Activated B cell treated with CpG ODN at 0.5 μM for 24 hours (primary cell): ENCODE data around the gene BBS7. TPM values are rescaled to one million over a fixed set of nuclear protein-coding genes. Genes with fewer than 3 reads are reported as not detected.
A peak's percentile ranks its signal among the peaks of the same experiment; 100 is the strongest.

ENCODE experiments used
- ATAC-seq: fragments of 200-7000 bp; cut with Tn5 transposase; one replicate; pipeline ENCODE4 v1.10.0; 2021; ENCODE audit warnings: low read depth, mild to moderate bottlenecking, moderate library complexity
- CTCF ChIA-PET: fragments of 350-600 bp; sonication (Branson Sonifier 250); formaldehyde crosslinking; loops from one replicate; lab custom pipeline; 2021; ENCODE audit warnings: antibody characterized with exemption; lab: Charles Lee
- POLR2A ChIA-PET: fragments of 350-600 bp; sonication (Branson Sonifier 250); formaldehyde crosslinking; loops from one replicate; lab custom pipeline; 2021; ENCODE audit warnings: antibody characterized with exemption; lab: Charles Lee
- DNase-seq: peaks from one replicate; pipeline ENCODE4 v3.0.0; 2022
- H3K27ac Mint-ChIP-seq: one replicate; pipeline ENCODE4 v1.8.0; 2020; ENCODE audit warnings: mixed read lengths
- H3K27me3 Mint-ChIP-seq: one replicate; pipeline ENCODE4 v1.8.0; 2021; ENCODE audit warnings: mixed read lengths
- H3K36me3 Mint-ChIP-seq: one replicate; pipeline ENCODE4 v1.8.0; 2021; ENCODE audit warnings: low read depth, mixed read lengths
- H3K4me1 Mint-ChIP-seq: one replicate; pipeline ENCODE4 v1.8.0; 2021; ENCODE audit warnings: mixed read lengths
- H3K4me3 Mint-ChIP-seq: one replicate; pipeline ENCODE4 v1.8.0; 2020; ENCODE audit warnings: mild to moderate bottlenecking, mixed read lengths
- H3K9me3 Mint-ChIP-seq: one replicate; pipeline ENCODE4 v1.8.0; 2020; ENCODE audit warnings: mixed read lengths
- intact Hi-C: fragments of 100-400 bp; cut with micrococcal nuclease; formaldehyde crosslinking; loops from one replicate; pipeline ENCODE4 v1.15.1; 2024
- total RNA-seq: library from RNA; stranded (reverse); gene quantifications from 2 replicates; pipeline ENCODE4 v1.2.3, GENCODE V29; 2022
- TF ChIP-seq, protein P1 (sequence below): fragments of 200-600 bp; IDR thresholded peaks from one replicate; pipeline ENCODE4 v1.8.0; 2022; ENCODE audit warnings: antibody characterized with exemption, mild to moderate bottlenecking

Gene BBS7
- total RNA-seq, 1 donor from 2014 or later, result 9.4 TPM

DNA sequence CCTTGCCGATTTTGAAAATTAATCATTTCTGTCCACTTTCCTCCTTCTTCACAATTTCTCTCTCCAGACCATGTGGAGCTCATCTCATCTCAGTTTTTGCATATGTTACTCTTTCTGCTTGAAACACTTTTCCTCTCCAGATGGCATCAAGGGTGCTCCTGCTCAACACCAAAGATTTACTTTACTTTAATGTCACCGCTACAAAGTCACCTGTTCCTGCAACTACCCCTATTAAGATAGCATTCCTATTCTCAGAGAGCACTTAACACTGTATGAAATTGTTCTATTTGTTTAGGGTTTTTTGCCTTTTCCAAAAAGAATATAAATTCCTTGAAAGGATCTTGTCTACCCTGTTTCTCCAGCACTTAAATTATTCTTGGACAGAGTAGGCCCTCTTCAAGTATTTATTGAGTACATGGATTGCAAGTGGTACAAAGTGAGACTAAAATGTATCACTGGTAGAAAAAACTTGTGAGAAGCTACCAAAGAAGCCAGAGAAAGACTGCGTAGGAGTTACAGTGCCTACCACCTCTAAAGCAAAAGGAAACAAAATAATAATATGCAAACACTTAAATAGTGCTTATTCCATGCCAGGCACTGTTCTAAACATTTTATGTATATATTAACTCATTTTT lies 70.3 kb downstream of the BBS7 start:
- peaks cover 2% of the 10 kb centered on the region for H3K27me3 Mint-ChIP-seq
- H3K36me3 Mint-ChIP-seq, result peaks cover 27% of the 10 kb centered on the region
- TF ChIP-seq, protein P1, sequence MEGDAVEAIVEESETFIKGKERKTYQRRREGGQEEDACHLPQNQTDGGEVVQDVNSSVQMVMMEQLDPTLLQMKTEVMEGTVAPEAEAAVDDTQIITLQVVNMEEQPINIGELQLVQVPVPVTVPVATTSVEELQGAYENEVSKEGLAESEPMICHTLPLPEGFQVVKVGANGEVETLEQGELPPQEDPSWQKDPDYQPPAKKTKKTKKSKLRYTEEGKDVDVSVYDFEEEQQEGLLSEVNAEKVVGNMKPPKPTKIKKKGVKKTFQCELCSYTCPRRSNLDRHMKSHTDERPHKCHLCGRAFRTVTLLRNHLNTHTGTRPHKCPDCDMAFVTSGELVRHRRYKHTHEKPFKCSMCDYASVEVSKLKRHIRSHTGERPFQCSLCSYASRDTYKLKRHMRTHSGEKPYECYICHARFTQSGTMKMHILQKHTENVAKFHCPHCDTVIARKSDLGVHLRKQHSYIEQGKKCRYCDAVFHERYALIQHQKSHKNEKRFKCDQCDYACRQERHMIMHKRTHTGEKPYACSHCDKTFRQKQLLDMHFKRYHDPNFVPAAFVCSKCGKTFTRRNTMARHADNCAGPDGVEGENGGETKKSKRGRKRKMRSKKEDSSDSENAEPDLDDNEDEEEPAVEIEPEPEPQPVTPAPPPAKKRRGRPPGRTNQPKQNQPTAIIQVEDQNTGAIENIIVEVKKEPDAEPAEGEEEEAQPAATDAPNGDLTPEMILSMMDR, result no peak
- ATAC-seq (no peak), DNase-seq (no peak)
- CTCF ChIA-PET, result no interaction called here
- POLR2A ChIA-PET, result interaction anchor here (0.6 to 2.6 kb wide), 4 partner anchors 24 to 103 kb away, joined by 3 to 22 read pairs (median 10); partner anchors contain the start of genes ANXA5 and CCNA2
- peak overlapping the region; percentile 100 for H3K27ac Mint-ChIP-seq
- peak overlapping the region; percentile 96 for H3K4me3 Mint-ChIP-seq
- intact Hi-C loops, result loop anchor here (2.0 to 5.0 kb wide), 2 partner anchors 353 to 1122 kb away; partner anchors contain the start of genes BLTP1 and NUDT6
- H3K4me1 Mint-ChIP-seq, result peaks cover 34% of the 10 kb centered on the region
- no peaks in the 10 kb centered on the region for H3K9me3 Mint-ChIP-seq

DNA sequence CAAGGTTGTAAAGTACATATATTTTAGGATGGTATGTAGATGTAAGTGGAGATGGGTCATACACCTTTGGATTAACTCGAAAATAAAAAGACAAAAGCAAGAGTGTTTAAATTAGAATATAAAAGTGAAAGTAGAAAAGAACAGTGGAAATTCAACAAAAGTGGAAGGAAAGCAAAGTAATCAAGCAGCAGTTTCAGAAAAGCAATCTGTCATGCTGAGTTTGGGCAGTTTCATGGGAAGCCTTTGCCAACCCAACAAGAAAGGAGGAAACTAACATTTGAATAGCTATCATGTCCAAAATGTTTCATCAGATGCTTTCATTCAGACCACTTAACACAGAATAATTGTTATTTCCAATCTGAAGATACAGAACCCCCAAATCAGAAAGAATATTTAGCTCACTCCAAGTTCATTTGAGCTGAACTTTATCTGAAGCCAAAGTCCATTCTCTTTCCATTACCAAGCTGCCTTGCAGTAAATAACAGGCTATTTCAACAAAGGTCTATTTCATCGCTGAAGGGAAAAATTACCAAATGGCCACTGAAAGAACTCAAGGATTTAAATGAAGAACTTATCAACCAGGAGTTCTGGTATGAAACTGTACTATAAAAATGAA lies 71.0 kb downstream of the BBS7 start:
- no peak for ATAC-seq
- H3K36me3 Mint-ChIP-seq, result peaks cover 22% of the 10 kb centered on the region
- H3K27me3 Mint-ChIP-seq, result peaks cover 2% of the 10 kb centered on the region
- H3K4me3 Mint-ChIP-seq, result no peak overlapping the region
- H3K9me3 Mint-ChIP-seq, result no peaks in the 10 kb centered on the region
- no peak overlapping the region for H3K27ac Mint-ChIP-seq
- intact Hi-C loops, result no loop called here
- no peak for DNase-seq
- peaks cover 34% of the 10 kb centered on the region for H3K4me1 Mint-ChIP-seq
- CTCF ChIA-PET, result no interaction called here
- TF ChIP-seq, protein P1, result no peak
- POLR2A ChIA-PET, result interaction anchor here (0.9 to 2.3 kb wide), 2 partner anchors 25 to 103 kb away, joined by 3 to 16 read pairs; partner anchors contain the start of gene ANXA5

DNA sequence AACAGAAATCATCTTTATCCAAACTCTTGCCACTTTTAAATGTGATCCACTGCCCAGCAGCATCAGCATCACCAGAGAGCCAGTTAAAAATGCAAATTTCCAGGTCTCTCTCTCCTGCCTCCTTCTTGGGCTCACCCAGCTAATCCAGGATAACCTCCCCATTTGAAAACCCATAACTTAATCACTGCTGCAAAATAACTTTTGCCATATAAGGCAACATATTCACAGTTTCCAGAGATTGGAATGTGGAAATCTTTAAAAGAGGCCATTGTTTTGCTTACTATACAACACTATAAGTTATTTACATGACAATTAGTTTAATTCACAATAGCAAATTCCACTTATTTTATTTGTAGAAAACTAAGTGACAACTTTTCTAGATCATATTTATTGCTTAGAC lies 74.0 kb downstream of the BBS7 start:
- peaks cover 7% of the 10 kb centered on the region for H3K27me3 Mint-ChIP-seq
- H3K9me3 Mint-ChIP-seq, result no peaks in the 10 kb centered on the region
- intact Hi-C loops, result no loop called here
- H3K4me1 Mint-ChIP-seq, result peaks cover 21% of the 10 kb centered on the region
- ATAC-seq, result no peak
- H3K36me3 Mint-ChIP-seq, result peaks cover 7% of the 10 kb centered on the region
- ChIA-PET CTCF (no interaction called here), POLR2A (no interaction called here)
- H3K27ac Mint-ChIP-seq, result no peak overlapping the region
- H3K4me3 Mint-ChIP-seq, result no peak overlapping the region
- TF ChIP-seq, protein P1, result no peak
- no peak for DNase-seq

DNA sequence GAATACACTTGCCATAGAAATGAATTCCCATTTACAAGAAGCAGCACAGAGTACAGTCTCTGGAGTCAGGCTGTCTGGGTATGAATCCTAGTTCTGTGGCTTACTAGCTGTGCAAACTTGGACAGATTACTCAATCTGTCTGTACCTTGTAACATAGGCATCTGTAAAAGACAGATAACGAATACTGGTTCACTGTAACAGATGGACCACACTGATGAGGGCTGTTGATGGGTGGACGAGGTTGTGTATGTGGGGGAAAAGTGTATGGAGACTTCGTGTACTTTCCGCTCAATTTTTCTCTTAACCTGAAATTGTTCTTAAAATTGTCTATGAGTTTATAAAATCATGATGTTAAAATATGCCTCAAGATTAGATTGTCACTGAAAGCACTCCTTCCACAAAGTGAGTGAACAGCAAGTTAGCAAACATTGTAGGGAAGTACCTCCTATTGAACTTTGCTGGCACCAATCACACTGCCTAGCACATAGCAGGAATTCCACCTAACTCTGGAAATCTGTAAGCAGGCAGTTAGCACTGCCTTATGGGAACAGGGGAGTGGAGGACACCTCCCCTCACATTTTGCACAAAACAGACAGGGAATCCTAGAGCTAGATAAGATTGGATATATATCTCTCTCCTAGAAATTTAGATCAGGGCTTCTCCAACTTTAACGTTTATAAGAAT lies 75.6 kb downstream of the BBS7 start:
- DNase-seq (no peak), ATAC-seq (no peak)
- Mint-ChIP-seq H3K27ac (no peak overlapping the region), H3K36me3 (no peaks in the 10 kb centered on the region), H3K4me1 (peaks cover 9% of the 10 kb centered on the region), H3K9me3 (no peaks in the 10 kb centered on the region), H3K27me3 (peaks cover 7% of the 10 kb centered on the region), H3K4me3 (no peak overlapping the region)
- ChIA-PET CTCF (no interaction called here), POLR2A (no interaction called here)
- TF ChIP-seq, protein P1, result no peak
- intact Hi-C loops, result no loop called here

DNA sequence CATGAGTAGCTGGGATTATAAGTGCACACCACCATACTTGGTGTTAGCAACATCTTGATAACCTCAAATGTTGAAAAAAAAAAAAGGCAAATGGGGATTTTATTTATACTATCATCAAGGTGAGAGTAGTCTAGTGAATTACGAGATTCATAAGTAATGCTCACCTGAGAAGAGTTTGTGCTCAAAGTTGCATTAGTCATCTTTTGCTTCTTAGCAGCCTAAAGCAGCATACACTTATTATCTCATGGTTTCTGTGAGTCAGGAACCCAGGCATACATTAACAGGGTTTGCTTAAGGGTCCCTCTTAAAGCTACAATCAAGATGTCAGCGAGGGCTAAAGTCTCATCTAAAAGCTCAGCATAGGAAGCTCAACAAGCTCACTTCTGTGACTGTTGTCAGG lies 77.3 kb downstream of the BBS7 start:
- H3K27ac Mint-ChIP-seq, result no peak overlapping the region
- no peak overlapping the region for H3K4me3 Mint-ChIP-seq
- peaks cover 21% of the 10 kb centered on the region for H3K27me3 Mint-ChIP-seq
- no peaks in the 10 kb centered on the region for H3K9me3 Mint-ChIP-seq
- H3K4me1 Mint-ChIP-seq, result peaks cover 3% of the 10 kb centered on the region
- ATAC-seq (no peak), DNase-seq (no peak)
- ChIA-PET POLR2A (interaction anchor here (0.7 kb wide), 1 partner anchor 9 kb away, joined by 3 read pairs; the partner anchor contains the start of gene EXOSC9), CTCF (no interaction called here)
- no peaks in the 10 kb centered on the region for H3K36me3 Mint-ChIP-seq
- TF ChIP-seq, protein P1, result no peak
- intact Hi-C loops, result no loop called here
